Keratinocyte (primary cell): Measurements from ENCODE around the gene AGBL3. TPM values are rescaled to one million over a fixed set of nuclear protein-coding genes. Genes with fewer than 3 reads are reported as not detected.

ENCODE experiments used
- DNase-seq: peaks from one replicate; pipeline ENCODE4 v3.0.0-alpha.2; 2011; ENCODE audit warnings: low read depth, missing footprints, low spot score
- FAIRE-seq: peaks from 2 replicates; lab custom pipeline; 2011; peaks lifted over from hg19 to GRCh38; lab: Jason Lieb, UNC
- H2AFZ ChIP-seq: 2 replicates; pipeline ENCODE4 v1.6.0; 2012; ENCODE audit warnings: low read length, control low read depth, inconsistent platforms; ENCODE audit not compliant: control insufficient read depth
- H3K27ac ChIP-seq: 2 replicates; pipeline ENCODE4 v1.5.1; 2011; ENCODE audit warnings: low read length; ENCODE audit not compliant: control insufficient read depth, insufficient read depth
- H3K27me3 ChIP-seq: 3 replicates; pipeline ENCODE4 v1.6.0; 2011; ENCODE audit warnings: low read length; ENCODE audit not compliant: control insufficient read depth, insufficient read depth; ENCODE audit errors: extremely low read depth
- H3K36me3 ChIP-seq, 2 experiments: 2 replicates in 1 of 2; 3 replicates in 1 of 2; pipeline ENCODE4 v1.5.1; 2011; ENCODE audit warnings: low read length in 2 of 2, mild to moderate bottlenecking in 1 of 2; ENCODE audit not compliant: control insufficient read depth in 2 of 2, insufficient read depth in 2 of 2; ENCODE audit errors: extremely low read depth in 1 of 2
- H3K4me1 ChIP-seq: 3 replicates; pipeline ENCODE4 v1.5.1; 2011; ENCODE audit warnings: low read length; ENCODE audit not compliant: control insufficient read depth, insufficient read depth; ENCODE audit errors: extremely low read depth
- H3K4me2 ChIP-seq: 3 replicates; pipeline ENCODE4 v1.6.0; 2011; ENCODE audit warnings: low read depth, low read length; ENCODE audit not compliant: control insufficient read depth, insufficient read depth; ENCODE audit errors: extremely low read depth
- H3K4me3 ChIP-seq, 3 experiments: fragments of 200-600 bp in 1 of 3; sonication (generic) in 1 of 3; 2 replicates in 2 of 3; 3 replicates in 1 of 3; pipeline ENCODE4 v1.5.1; 2011 to 2016; ENCODE audit warnings: low read length in 3 of 3, mild to moderate bottlenecking in 3 of 3, control low read depth in 2 of 3, inconsistent platforms in 1 of 3, low read depth in 1 of 3, mixed read lengths in 1 of 3, mixed run types in 1 of 3, moderate library complexity in 1 of 3; ENCODE audit not compliant: control insufficient read depth in 2 of 3, insufficient read depth in 2 of 3; ENCODE audit errors: extremely low read depth in 1 of 3
- H3K79me2 ChIP-seq: 2 replicates; pipeline ENCODE4 v1.6.0; 2012; ENCODE audit warnings: low read length; ENCODE audit not compliant: control insufficient read depth, insufficient read depth
- H3K9ac ChIP-seq: 3 replicates; pipeline ENCODE4 v1.6.0; 2011; ENCODE audit warnings: low read length; ENCODE audit not compliant: control insufficient read depth, insufficient read depth; ENCODE audit errors: extremely low read depth
- H3K9me1 ChIP-seq: 3 replicates; pipeline ENCODE4 v1.6.0; 2011; ENCODE audit warnings: low read length; ENCODE audit not compliant: control insufficient read depth, insufficient read depth; ENCODE audit errors: extremely low read depth
- H3K9me3 ChIP-seq: 2 replicates; pipeline ENCODE4 v1.5.1; 2012; ENCODE audit warnings: low read depth, low read length; ENCODE audit not compliant: control insufficient read depth
- H4K20me1 ChIP-seq: 3 replicates; pipeline ENCODE4 v1.6.0; 2011; ENCODE audit warnings: low read length; ENCODE audit not compliant: control insufficient read depth, insufficient read depth; ENCODE audit errors: extremely low read depth
- CTCF ChIP-seq, 3 experiments: IDR thresholded peaks in 1 of 3; conservative IDR thresholded peaks in 1 of 3; optimal IDR thresholded peaks in 1 of 3; 2 replicates in 2 of 3; 3 replicates in 1 of 3; pipeline versions ENCODE3 to v1.5.1; 2011; ENCODE audit warnings: low read length in 3 of 3, mild to moderate bottlenecking in 3 of 3, moderate library complexity in 2 of 3, control low read depth in 1 of 3, inconsistent platforms in 1 of 3; ENCODE audit not compliant: insufficient read depth in 2 of 3; ENCODE audit errors: extremely low read depth in 1 of 3
- EZH2 ChIP-seq: IDR thresholded peaks from one replicate; pipeline ENCODE4 v1.6.1; 2012; ENCODE audit warnings: inconsistent platforms, mild to moderate bottlenecking, low read length, moderate library complexity
- dilution Hi-C: fragments of 300-500 bp; cut with MboI; formaldehyde crosslinking; loops from one replicate; pipeline ENCODE4 v1.7.0; 2020; ENCODE audit warnings: low sequenced_read_pairs; ENCODE audit not compliant: extremely low pct_ligation_motif_present
- polyA plus RNA-seq, 5 experiments: library from polyadenylated mRNA; depleted of rRNA in 3 of 5; stranded (reverse) in 3 of 5; stranded (forward) in 1 of 5; unstranded in 1 of 5; fragments of >200 nt; gene quantifications; 1 replicate in 1 of 5; 2 replicates in 3 of 5; 3 replicates in 1 of 5; pipeline versions ENCODE4 v1.2.1 to v1.2.3, GENCODE V29; 2011 to 2012; ENCODE audit warnings: missing spikeins in 2 of 5, low read depth in 1 of 5, low replicate concordance in 1 of 5

AGBL3 gene
- polyA plus RNA-seq, 1 donor (not counting 4 experiments of a cell fraction or from before 2014, with no cell fraction given) = 0.97 TPM

- FAIRE-seq (no peak), DNase-seq (no peak)
- H3K36me3 ChIP-seq = no peaks in the 10 kb centered on the region
- H3K27ac ChIP-seq = no peak overlapping the region
- no peaks in the 10 kb centered on the region for H3K9me3 ChIP-seq
- no peak overlapping the region for H3K4me2 ChIP-seq
- H2AFZ ChIP-seq = no peak overlapping the region
- no peak overlapping the region for H3K4me3 ChIP-seq
- no peaks in the 10 kb centered on the region for H3K79me2 ChIP-seq
- TF ChIP-seq EZH2 = no peak
- no peak for TF ChIP-seq CTCF (optimal IDR thresholded peaks at IDR 0.05 in 1 of 3, IDR thresholded peaks at IDR 0.05 in 1 of 3, conservative IDR thresholded peaks at IDR 0.05 in 1 of 3; ENCODE audit: extremely low read depth in 1 of 3, insufficient read depth in 2 of 3, low read length in 3 of 3)
- no peaks in the 10 kb centered on the region for H4K20me1 ChIP-seq
- dilution Hi-C loops = loop anchor here (25.0 kb wide), 1 partner anchor 165 kb away; the partner anchor contains the start of gene CYREN
- H3K9me1 ChIP-seq = no peaks in the 10 kb centered on the region
- H3K9ac ChIP-seq = no peak overlapping the region
- no peaks in the 10 kb centered on the region for H3K4me1 ChIP-seq
- no peaks in the 10 kb centered on the region for H3K27me3 ChIP-seq
Observed at GRCh38 chr7:134997214-134997885, 11.0 kb downstream of the AGBL3 start.

GRCh38 chr7:134999136-134999535 is 12.8 kb downstream of the AGBL3 start:
- Histone ChIP-seq H3K9ac (no peak overlapping the region), H3K4me2 (no peak overlapping the region), H3K27me3 (no peaks in the 10 kb centered on the region), H3K9me3 (no peaks in the 10 kb centered on the region), H3K4me1 (no peaks in the 10 kb centered on the region), H3K36me3 (no peaks in the 10 kb centered on the region), H2AFZ (no peak overlapping the region), H3K79me2 (no peaks in the 10 kb centered on the region), H4K20me1 (no peaks in the 10 kb centered on the region), H3K4me3 (no peak overlapping the region), H3K27ac (no peak overlapping the region), H3K9me1 (no peaks in the 10 kb centered on the region)
- dilution Hi-C loops = loop anchor here (25.0 kb wide), 1 partner anchor 163 kb away; the partner anchor contains the start of gene CYREN
- FAIRE-seq = no peak
- no peak for TF ChIP-seq EZH2
- TF ChIP-seq CTCF (optimal IDR thresholded peaks at IDR 0.05 in 1 of 3, IDR thresholded peaks at IDR 0.05 in 1 of 3, conservative IDR thresholded peaks at IDR 0.05 in 1 of 3; ENCODE audit: extremely low read depth in 1 of 3, insufficient read depth in 2 of 3, low read length in 3 of 3) = no peak
- DNase-seq = no peak
